Brain microvascular endothelial cell (primary cell): ENCODE measurements around the gene KIAA0232.
A peak's percentile ranks its signal among the peaks of the same experiment; 100 is the strongest.

Experiments
- DNase-seq: peaks from one replicate; pipeline ENCODE4 v3.0.0-alpha.2; 2020
- H3K27ac ChIP-seq: fragments of 250-450 bp; sonication (Bioruptor Pico); 2 replicates; pipeline ENCODE4 v1.5.1; 2020; ENCODE audit warnings: mild to moderate bottlenecking, moderate library complexity
- H3K27me3 ChIP-seq: fragments of 250-450 bp; sonication (Bioruptor Pico); replicated peaks from 2 replicates; pipeline ENCODE4 v1.5.1; 2020; ENCODE audit warnings: mild to moderate bottlenecking
- H3K36me3 ChIP-seq: fragments of 250-450 bp; sonication (Bioruptor Pico); replicated peaks from 2 replicates; pipeline ENCODE4 v1.5.1; 2020; ENCODE audit warnings: mild to moderate bottlenecking
- H3K4me3 ChIP-seq: 2 replicates; pipeline ENCODE4 v1.5.1; 2011; ENCODE audit warnings: low read depth, mild to moderate bottlenecking, control low read depth, low read length, moderate library complexity
- in situ Hi-C: cut with HindIII; loops from 2 replicates; pipeline ENCODE4 v1.10.0; 2017; ENCODE audit warnings: low sequenced_read_pairs, low pct_ligation_motif_present
- TF ChIP-seq, protein P1 (sequence below): IDR thresholded peaks from 2 replicates; pipeline ENCODE4 v1.5.1; 2011; ENCODE audit warnings: low read depth, mild to moderate bottlenecking, moderate library complexity, low read length, control low read depth, inconsistent platforms; ENCODE audit errors: missing control alignments

The KIAA0232 gene

GRCh38 chr4:6881908-6882307 is 99.4 kb downstream of the KIAA0232 start:
- no peak overlapping the region for H3K27ac ChIP-seq
- in situ Hi-C loops: no loop called here
- no peak for DNase-seq
- TF ChIP-seq, protein P1, sequence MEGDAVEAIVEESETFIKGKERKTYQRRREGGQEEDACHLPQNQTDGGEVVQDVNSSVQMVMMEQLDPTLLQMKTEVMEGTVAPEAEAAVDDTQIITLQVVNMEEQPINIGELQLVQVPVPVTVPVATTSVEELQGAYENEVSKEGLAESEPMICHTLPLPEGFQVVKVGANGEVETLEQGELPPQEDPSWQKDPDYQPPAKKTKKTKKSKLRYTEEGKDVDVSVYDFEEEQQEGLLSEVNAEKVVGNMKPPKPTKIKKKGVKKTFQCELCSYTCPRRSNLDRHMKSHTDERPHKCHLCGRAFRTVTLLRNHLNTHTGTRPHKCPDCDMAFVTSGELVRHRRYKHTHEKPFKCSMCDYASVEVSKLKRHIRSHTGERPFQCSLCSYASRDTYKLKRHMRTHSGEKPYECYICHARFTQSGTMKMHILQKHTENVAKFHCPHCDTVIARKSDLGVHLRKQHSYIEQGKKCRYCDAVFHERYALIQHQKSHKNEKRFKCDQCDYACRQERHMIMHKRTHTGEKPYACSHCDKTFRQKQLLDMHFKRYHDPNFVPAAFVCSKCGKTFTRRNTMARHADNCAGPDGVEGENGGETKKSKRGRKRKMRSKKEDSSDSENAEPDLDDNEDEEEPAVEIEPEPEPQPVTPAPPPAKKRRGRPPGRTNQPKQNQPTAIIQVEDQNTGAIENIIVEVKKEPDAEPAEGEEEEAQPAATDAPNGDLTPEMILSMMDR: no peak
- no peaks in the 10 kb centered on the region for H3K27me3 ChIP-seq
- no peak overlapping the region for H3K4me3 ChIP-seq
- H3K36me3 ChIP-seq: peaks cover 35% of the 10 kb centered on the region

DNA sequence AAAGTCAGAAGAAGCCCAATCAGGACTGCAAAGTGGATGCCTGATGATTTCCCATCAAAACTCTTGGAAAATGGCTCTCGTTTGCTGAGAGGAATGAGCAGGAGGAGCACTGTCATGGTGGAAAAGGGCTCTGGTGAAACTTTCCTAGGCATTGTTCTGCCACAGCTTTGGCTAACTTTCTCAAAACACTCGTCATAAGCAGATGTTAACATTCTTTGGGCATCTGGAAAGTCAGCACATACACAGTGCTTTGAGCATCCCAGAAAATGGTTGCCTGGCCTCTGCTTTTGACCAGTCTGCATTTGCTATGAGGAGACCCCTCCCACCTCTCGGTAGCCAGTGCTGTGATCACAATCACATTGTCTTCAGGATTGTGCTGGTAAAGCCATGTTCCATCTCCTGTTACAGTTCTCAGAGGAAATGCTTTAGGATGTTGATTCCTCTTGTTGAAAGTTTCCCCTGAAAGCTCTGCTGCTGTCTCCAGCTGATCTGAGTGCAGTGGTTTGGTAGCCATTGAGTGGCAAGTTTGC is 101.9 kb downstream of the KIAA0232 start:
- in situ Hi-C loops: no loop called here
- Histone ChIP-seq H3K36me3 (peaks cover 18% of the 10 kb centered on the region), H3K27ac (no peak overlapping the region), H3K27me3 (no peaks in the 10 kb centered on the region), H3K4me3 (no peak overlapping the region)
- TF ChIP-seq, protein P1: no peak
- DNase-seq: no peak

DNA sequence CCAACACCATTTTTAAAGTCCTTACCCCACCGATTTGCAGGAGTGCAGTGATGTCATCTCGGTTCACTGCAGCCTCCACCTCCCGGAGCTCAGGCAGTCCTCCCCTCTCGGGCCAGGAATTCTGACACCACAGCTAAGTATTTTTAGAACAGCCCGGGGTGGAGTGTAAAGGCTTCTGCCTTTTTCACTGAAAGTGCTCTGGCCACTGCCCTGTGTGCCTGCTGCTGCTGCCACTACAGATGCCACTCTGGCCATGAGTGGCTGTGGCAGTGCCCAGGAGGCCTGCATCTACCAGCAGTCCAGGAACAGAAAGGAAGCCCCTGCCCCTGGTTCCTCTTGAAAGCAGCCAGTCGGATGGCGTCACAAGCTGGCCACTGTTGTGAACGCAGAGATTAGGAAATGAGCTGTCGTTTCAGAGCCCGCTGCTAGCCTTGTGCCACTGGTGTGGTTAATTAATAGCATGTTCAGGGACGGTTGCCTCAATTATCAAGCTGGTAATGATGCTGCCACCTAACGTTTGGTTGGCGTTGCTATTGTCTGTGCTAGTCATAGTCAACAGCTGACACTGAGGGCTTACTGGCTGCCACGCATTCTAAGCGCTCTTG is 103.5 kb downstream of the KIAA0232 start:
- H3K4me3 ChIP-seq: no peak overlapping the region
- DNase-seq: peak; percentile 38
- in situ Hi-C loops: no loop called here
- peaks cover 11% of the 10 kb centered on the region for H3K36me3 ChIP-seq
- no peak overlapping the region for H3K27ac ChIP-seq
- no peaks in the 10 kb centered on the region for H3K27me3 ChIP-seq
- TF ChIP-seq, protein P1: peak; percentile 27

GRCh38 chr4:6886886-6887285 is 104.4 kb downstream of the KIAA0232 start:
- TF ChIP-seq, protein P1: no peak
- in situ Hi-C loops: no loop called here
- DNase-seq: no peak
- H3K27me3 ChIP-seq: no peaks in the 10 kb centered on the region
- H3K36me3 ChIP-seq: peaks cover 4% of the 10 kb centered on the region
- H3K27ac ChIP-seq: no peak overlapping the region
- no peak overlapping the region for H3K4me3 ChIP-seq

- TF ChIP-seq, protein P1: no peak
- peak; percentile 24 for DNase-seq
- H3K4me3 ChIP-seq: no peak overlapping the region
- no peak overlapping the region for H3K27ac ChIP-seq
- H3K27me3 ChIP-seq: no peaks in the 10 kb centered on the region
- H3K36me3 ChIP-seq: peaks cover 2% of the 10 kb centered on the region
- in situ Hi-C loops: no loop called here
Measured at GRCh38 chr4:6887591-6888371, 105.3 kb downstream of the KIAA0232 start.
